ENCODE measurements around the gene TSPAN2.

DNA sequence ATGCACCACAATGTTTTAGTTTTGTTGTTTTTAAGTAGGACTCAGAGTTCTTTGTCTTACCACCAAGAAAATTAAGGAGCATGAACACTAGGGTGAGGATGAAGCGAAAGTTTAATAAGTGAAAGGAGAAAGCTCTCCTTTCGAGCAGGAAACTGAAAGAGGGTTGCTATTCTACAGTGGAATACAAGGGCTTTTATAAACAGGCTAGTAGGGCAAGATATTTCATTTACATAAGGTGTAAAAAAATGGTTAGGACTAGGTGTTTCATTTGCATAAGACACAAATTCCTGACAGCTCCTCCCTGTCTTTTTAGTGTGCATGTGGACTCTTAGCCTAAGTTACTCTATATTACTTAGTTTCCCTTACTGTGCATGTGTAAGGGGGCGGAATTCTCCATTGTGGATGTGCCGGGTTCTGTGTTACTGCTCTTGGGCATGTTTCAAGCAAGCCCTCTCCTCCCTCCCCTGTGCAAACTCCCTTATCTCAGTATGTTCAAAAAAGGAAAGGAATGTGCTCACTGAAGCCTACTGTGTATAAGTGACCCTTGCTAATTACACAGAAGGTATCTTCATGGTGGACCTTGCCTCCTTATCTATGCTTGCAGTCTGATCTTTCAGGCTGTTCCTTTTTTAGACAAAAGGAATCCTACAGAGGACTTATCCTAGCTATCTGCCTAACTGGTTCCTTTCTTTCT, 52.3 kb downstream of the TSPAN2 start:
- TF ChIP-seq, protein P1, sequence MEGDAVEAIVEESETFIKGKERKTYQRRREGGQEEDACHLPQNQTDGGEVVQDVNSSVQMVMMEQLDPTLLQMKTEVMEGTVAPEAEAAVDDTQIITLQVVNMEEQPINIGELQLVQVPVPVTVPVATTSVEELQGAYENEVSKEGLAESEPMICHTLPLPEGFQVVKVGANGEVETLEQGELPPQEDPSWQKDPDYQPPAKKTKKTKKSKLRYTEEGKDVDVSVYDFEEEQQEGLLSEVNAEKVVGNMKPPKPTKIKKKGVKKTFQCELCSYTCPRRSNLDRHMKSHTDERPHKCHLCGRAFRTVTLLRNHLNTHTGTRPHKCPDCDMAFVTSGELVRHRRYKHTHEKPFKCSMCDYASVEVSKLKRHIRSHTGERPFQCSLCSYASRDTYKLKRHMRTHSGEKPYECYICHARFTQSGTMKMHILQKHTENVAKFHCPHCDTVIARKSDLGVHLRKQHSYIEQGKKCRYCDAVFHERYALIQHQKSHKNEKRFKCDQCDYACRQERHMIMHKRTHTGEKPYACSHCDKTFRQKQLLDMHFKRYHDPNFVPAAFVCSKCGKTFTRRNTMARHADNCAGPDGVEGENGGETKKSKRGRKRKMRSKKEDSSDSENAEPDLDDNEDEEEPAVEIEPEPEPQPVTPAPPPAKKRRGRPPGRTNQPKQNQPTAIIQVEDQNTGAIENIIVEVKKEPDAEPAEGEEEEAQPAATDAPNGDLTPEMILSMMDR (conservative IDR thresholded peaks at IDR 0.05; ENCODE audit: low read length) = no peak
- no peak for TF ChIP-seq EZH2phosphoT487 (IDR thresholded peaks at IDR 0.05; ENCODE audit: borderline replicate concordance, low read depth, low read length)

Measured in OCI-LY7 (cell line).